Activated naive CD4-positive, alpha-beta T cell treated with Interleukin-2 at 50 U/mL for 16 hours (primary cell): ENCODE results near the gene PFAS.
"Not testable (repeated sequence)": the region's sequence is repeated elsewhere in the genome, so short reads cannot be mapped to it uniquely, and the experiment has no call there.

Experiments
- DNase-seq: peaks from one replicate; pipeline ENCODE4 v3.0.0-alpha.2; 2020

PFAS gene, protein sequence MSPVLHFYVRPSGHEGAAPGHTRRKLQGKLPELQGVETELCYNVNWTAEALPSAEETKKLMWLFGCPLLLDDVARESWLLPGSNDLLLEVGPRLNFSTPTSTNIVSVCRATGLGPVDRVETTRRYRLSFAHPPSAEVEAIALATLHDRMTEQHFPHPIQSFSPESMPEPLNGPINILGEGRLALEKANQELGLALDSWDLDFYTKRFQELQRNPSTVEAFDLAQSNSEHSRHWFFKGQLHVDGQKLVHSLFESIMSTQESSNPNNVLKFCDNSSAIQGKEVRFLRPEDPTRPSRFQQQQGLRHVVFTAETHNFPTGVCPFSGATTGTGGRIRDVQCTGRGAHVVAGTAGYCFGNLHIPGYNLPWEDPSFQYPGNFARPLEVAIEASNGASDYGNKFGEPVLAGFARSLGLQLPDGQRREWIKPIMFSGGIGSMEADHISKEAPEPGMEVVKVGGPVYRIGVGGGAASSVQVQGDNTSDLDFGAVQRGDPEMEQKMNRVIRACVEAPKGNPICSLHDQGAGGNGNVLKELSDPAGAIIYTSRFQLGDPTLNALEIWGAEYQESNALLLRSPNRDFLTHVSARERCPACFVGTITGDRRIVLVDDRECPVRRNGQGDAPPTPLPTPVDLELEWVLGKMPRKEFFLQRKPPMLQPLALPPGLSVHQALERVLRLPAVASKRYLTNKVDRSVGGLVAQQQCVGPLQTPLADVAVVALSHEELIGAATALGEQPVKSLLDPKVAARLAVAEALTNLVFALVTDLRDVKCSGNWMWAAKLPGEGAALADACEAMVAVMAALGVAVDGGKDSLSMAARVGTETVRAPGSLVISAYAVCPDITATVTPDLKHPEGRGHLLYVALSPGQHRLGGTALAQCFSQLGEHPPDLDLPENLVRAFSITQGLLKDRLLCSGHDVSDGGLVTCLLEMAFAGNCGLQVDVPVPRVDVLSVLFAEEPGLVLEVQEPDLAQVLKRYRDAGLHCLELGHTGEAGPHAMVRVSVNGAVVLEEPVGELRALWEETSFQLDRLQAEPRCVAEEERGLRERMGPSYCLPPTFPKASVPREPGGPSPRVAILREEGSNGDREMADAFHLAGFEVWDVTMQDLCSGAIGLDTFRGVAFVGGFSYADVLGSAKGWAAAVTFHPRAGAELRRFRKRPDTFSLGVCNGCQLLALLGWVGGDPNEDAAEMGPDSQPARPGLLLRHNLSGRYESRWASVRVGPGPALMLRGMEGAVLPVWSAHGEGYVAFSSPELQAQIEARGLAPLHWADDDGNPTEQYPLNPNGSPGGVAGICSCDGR (N-terminal part only)

GRCh38 chr17:8248751-8249607 lies at the start of gene PFAS:
Gene PFAS, plus strand, starts transcription at chr17:8249289. Its CDS starts 4,649 bp downstream, at chr17:8253938.
- peak; percentile 97 for DNase-seq

GRCh38 chr17:8204761-8205555 lies 44.1 kb upstream of the PFAS start:
- no peak for DNase-seq

GRCh38 chr17:8206536-8206935 lies 42.6 kb upstream of the PFAS start:
- DNase-seq = no peak

DNA sequence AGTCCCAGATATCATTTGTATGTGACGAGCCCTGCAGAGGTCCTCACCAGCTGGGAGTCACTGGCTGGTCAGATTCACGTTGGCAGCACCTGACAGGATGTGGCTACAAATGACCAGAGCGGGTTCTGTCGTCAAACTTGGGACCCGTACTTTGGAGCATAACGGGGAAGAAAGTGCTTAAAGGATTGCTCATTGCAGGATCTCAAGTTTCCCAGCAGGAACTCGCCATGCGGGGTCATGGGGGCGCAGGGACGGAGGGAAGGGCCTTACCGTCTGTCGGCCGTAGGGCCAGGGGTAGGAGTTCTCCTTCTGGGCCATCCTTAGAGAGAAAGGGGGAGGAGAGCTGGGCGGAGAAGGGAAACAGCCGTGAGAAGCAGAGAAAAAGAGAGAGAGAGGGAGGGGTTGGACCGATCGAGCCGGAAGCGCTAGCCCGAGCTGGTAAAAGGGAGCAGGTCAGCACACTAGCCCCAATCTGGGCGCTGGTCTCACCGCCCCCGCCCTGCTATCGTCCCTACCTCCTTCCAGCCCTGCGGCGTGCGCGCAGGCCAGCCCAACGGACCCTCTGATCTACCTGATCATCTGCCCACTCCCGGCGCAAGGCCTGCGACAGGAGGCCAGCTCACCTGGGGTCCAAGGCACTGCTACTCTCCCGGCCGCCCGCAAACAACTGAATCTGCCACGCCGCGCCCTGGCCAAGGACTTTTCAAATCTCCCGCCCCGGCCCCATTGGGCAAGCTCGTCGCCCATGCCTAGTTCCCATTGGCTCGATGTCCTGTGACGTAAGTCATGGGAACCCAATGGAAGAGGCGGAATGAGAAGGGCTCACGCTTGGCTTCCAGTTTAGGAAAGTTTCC lies 39.0 kb upstream of the PFAS start, which contains the start of gene AURKB:
AURKB (minus strand) TSS at position 669 of the 854 bp plus-strand sequence; CDS start at position 318, 351 bp downstream.
- peak; percentile 94 for DNase-seq

GRCh38 chr17:8210761-8211458 lies 38.2 kb upstream of the PFAS start:
- DNase-seq = no peak

GRCh38 chr17:8212312-8213180 lies 36.5 kb upstream of the PFAS start:
- no peak for DNase-seq

DNA sequence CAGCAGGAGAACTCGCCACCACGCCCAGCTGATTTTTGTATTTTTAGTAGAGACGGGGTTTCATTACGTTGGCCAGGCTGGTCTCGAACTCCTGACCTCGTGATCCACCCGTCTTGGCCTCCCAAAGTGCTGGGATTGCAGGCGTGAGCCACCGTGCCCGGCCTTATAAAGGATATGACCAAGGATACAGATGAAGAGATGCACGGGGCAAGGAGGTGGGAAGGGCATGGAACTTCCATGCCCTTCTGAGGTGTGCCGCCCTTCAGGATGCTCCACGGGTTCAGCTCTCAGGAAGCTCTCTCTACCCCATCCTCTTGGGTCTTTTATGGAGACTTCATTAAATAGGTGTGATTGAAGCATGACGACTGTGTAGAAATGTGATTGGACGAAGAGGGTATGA lies 35.1 kb upstream of the PFAS start:
- not testable (repeated sequence) for DNase-seq

DNA sequence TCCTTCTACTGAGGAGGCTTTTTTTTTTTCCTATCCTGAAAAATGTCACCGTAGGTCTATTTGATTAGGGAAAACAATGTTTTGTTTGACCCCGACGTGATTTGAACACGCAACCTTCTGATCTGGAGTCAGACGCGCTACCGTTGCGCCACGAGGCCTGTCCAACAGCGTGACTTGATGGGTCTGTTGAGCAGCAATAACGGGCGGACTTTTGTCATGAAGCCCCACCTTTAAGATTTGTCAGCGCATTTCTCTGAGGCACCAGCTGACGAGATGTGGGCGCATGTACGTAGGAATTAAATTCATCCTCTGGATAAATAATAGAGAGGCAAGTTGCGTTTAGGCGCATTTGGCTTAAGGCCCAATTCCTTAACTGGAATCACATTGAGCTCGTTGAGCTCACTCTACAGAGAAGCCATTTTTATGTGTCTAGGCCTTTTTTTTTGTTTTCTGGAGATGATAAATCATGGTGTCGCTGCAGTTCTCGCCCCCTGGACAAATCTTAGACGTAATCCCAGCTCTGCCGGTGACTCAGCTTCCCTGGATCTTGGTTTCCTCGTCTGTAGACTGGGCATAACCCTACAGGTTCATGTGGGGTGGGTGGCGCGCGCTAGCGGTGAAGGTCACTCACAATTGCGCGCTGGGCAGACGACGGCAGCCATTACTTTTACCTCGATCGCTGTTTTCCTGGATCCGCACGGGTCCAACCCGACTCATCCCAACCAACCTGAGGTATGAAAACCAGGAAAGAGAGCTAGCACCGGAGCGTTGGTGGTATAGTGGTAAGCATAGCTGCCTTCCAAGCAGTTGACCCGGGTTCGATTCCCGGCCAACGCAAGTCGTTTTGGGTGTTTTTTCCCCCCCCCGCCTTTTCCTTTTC lies 28.1 kb upstream of the PFAS start:
- peak; percentile 90 for DNase-seq

GRCh38 chr17:8221663-8222379 lies 27.3 kb upstream of the PFAS start:
- DNase-seq = peak; percentile 88

- no peak for DNase-seq
Observed at GRCh38 chr17:8222380-8222629, 26.8 kb upstream of the PFAS start.

DNA sequence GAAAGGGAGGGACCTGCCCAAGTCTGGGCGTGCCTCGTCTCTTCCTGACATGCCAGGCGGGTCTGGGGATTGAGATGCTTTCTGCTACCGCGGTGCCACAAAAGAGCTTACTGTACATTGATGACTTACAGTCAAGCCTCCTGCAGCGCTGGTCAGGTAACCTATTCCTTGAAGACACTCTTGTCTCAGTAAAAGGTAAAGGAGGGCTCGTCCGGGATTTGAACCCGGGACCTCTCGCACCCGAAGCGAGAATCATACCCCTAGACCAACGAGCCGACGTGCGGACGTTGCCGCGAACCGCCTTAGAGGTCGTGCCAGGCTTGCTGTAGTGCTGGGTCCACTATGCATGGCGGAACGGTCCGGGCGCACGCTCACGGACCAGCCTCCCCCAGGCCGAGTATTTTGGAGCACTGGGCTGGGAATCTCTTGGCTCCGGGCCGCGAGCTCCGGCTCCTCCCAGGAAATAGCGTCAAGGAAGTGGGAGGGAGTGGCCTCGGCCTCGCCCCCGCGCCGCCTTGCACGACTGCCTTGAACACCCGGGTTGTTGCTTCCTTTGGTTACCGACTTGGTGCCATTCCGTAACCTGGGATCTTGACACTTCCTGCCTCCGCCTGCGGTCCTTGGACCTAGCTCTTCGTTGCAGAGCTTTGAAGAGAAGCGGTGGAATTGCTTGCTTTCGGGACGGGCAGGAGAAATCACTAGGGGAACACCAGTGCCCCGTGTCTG lies 26.3 kb upstream of the PFAS start:
- peak; percentile 88 for DNase-seq

GRCh38 chr17:8223356-8224126 lies 25.5 kb upstream of the PFAS start:
- peak; percentile 58 for DNase-seq

- no peak for DNase-seq
Observed at GRCh38 chr17:8224891-8225812, 23.9 kb upstream of the PFAS start.
